OCI-LY3 (cell line): ENCODE measurements around the gene LRCH1.

Experiments used
- CTCF ChIP-seq: fragments of 200-600, 300-600 bp; sonication (generic); IDR thresholded peaks from 2 replicates; pipeline ENCODE4 v1.5.1; 2014; ENCODE audit warnings: antibody characterized with exemption, low read length, low read depth
- EZH2phosphoT487 ChIP-seq: fragments of 200-600 bp; shearing (Covaris generic); IDR thresholded peaks from 2 replicates; pipeline ENCODE4 v1.6.1; 2018; ENCODE audit warnings: antibody characterized with exemption, mixed run types, low read depth

- no peak for TF ChIP-seq CTCF
- TF ChIP-seq EZH2phosphoT487, result no peak
These were observed 677 bp upstream of the LRCH1 start for GRCh38 chr13:46552303-46552682.
